C1 segment of cervical spinal cord (tissue), 14 donors: ENCODE results near the gene LRBA.
"Not testable (repeated sequence)": the region's sequence is repeated elsewhere in the genome, so short reads cannot be mapped to it uniquely, and the experiment has no call there.

ENCODE experiments used
- DNase-seq, 14 donors: peaks; one replicate each; lab custom pipeline; 2025; lab: John Stamatoyannopoulos, UW

Gene LRBA

DNA sequence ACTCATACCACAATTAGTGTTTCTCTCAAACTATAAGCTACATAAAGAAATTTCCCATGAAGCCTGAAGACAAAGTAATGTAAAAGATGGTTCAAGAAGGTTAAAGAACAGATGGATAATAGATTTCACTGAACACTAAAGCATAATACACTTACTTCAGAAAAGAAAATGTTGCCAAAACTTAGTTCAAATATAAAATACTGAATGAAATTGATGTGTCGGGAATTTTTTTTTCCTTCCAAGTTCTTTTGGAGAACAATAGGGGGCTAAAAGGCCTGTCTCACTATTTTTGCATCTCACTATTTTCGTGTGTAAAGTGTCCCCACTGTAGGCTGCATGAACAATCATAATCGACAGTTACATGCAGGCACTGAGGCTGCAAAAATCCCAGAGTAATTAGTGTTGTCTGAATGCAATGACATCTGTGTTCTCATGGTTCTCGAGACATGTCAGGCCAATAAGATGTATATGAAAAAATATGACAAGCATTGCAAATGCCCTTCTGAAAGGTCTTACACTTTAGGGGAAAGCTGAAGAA, 445.0 kb downstream of the LRBA start:
- no peak for DNase-seq

- no peak for DNase-seq
Measured at GRCh38 chr4:150569384-150569987, 445.6 kb downstream of the LRBA start.

- no peak for DNase-seq
Measured at GRCh38 chr4:150567070-150567469, 448.0 kb downstream of the LRBA start.

DNA sequence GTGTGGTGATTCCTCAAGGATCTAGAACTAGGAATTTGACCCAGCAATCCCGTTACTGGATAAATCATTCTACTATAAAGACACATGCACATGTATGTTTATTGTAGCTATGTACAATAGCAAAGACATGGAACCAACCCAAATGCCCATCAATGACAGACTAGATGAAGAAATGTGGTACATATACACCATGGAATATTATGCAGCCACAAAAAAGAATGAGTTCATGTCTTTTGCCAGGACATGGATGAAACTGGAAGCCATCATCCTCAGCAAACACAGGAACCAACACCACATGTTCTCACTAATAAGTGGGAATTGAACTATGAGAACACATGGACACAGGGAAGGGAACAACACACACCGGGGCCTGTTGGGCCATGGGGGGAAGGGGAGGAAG, 450.1 kb downstream of the LRBA start:
- DNase-seq, result not testable (repeated sequence)

DNA sequence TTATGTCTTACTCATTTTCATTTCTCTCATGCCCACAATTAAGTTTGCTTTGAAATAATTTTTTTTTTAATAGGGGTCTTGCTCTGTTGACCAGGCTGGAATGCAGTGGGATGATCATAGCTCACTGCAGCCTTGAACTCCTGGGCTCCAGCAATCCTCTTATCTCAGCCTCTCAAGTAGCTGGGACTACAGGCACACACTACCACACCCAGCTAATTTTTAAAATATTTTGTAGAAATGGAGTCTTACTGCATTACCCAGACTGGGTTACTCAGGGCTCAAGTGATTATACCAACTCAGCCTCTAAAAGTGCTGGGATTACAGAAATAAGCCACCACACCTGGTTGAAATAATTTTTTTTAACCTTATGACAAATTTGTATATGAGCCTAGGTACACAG, 452.3 kb downstream of the LRBA start:
- DNase-seq, result no peak

DNA sequence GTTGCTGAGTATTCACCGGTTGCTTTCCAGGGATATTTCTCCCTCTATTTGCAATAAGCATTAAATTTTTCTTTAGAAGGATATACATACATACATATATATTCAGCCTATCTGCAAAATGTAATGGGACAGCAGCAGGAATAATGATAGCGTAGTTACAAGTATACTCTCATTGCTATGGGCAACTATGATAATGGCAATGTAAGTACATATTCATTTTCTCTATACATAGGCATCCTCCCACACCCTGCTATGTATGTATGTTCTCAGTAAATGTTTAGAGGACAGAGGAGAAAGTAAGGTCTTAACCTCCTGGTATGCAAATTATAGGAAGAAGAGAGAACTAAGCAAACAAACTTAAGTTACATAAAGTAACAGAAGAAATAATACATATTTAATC, 452.8 kb downstream of the LRBA start:
- no peak for DNase-seq

GRCh38 chr4:150561143-150561737, 453.8 kb downstream of the LRBA start:
- no peak for DNase-seq

DNA sequence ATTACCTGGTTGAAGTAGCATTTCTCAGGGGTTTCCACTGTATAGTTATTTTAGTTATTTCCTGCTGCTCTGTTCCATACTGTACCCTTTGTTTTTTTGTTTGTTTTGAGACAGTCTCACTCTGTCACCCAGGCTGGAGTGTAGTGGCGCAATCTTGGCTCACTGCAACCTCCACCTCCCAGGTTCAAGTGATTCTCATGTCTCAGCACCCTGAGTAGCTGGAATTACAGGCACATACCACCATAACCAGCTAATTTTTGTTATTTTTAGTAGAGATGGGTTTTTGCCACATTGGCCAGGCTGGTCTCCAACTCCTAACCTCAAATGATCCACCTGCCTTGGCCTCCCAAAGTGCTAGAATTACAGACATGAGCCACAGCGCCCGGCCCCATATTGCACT, 457.3 kb downstream of the LRBA start:
- DNase-seq, result not testable (repeated sequence)

DNA sequence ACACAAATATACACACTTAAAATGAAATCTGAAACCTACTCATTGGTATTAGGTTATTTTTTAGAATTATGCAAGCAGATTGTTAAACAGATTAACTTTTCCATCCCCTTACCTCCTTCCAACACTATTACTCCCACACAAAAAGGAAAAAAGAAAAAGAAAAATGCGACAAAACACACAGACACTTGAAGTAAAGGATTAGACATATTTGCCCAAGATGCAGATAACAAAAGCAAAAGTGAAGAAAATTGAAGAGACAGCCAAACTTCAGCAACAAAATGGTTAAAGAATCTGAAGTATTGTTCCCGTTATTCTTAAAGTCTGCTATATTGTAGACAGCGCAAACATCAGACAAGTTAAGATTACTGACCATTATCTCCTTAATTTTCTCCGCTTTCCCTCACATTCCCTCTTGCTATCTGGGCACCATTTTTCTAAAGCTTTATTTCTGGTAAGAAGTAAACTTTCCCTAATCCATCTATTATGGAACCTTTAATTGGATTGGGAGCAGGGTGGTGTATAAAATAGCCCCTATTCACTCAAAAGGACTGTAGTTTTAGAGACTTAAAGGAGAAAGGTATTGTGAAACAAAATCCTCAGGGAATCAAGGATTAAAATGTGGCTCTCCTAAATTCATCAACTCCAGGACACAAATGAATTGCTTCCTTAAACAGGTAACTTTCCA, 467.8 kb downstream of the LRBA start:
- DNase-seq, result no peak

DNA sequence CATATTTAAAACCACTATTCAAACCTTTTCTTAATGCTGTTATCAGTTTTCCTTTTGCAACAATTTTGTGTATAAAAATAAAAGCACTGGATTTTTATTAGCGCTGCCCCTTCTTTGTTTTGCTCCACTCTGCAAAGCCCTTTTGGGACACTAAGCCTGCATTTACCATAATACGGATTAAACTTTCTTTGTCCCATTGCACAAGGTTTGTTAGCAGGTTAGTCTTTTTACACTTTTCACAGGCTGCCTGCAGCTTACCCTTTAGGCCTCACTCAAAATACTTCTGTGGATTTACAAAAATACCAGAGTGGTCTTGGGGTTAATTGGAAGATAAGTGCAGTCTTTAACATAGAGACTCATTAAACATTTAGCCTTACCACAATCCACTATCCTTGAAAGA, 468.8 kb downstream of the LRBA start:
- DNase-seq, result no peak

DNA sequence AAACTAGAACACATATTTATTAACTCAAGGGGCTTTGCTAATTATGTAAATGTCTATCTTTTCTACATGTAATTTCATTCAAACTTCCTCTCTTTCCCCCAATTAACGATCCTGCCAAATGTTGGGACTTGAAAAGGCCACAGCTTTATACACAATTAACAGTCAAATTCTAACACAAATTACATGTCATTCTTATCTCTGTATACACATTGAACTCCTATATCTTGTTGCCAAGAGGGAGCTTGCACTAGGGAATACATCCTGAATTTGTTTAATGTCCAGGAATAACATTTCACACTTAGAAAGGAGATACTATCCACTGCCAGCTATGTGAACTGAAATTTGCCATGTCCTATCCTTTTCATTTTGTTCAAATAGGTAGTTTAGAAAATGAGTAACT, 472.0 kb downstream of the LRBA start:
- no peak for DNase-seq

GRCh38 chr4:150541681-150542080, 473.4 kb downstream of the LRBA start:
- no peak for DNase-seq

GRCh38 chr4:150540959-150541360, 474.1 kb downstream of the LRBA start:
- no peak for DNase-seq

DNA sequence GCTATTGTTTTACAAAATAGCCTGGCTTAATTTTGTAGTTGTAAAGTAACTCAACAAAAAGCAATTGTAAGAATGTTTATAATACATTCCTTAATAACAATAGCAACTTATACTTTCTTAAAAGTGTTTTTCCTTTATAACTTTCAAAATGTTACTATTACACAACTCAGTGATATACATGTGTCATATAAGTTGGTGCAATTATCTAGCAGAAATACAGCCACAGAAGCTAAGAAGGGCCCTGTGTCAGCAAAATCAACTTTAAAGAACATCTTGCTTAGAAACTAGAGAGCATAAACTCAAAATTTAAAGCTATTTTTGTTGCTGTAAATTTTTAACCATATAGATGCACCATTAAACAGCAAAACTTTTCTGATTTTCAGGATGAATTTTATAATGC, 474.5 kb downstream of the LRBA start:
- DNase-seq, result no peak

DNA sequence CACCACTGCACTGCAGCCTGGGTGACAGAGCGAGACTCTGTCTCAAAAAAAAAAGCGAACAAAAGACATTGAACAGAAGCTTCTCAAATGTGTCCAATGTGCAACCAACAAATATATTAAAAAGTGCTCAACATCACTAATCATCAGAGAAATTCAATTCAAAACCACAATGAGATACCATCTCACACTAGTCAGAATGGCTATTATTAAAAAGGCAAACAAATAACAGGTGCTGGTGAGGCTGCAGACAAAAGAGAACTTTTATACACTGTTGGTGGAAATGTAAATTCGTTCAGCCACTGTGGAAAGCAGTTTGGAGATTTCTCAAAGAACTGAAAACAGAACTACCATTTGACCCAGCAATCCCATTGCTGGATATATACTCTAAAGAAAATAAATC, 477.2 kb downstream of the LRBA start:
- not testable (repeated sequence) for DNase-seq

DNA sequence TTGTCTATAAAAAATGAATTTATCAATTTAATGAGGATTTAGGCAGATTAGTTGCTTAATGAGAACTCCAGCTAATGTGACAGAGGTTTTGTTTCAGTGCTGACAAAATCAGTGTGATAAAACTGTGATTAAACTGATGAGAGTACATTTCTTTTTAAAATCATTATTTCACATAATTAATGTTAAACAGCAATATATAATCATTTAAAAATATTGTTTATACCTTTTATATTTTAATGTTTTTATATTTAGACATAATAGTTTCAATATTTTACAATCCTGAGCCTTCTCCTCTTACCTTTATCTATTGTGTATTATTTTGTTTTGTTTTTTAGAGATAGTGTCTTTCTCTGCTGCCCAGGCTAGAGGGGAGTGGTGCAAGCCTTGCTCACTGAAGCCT, 480.3 kb downstream of the LRBA start:
- DNase-seq, result no peak

GRCh38 chr4:150533673-150534072, 481.4 kb downstream of the LRBA start:
- DNase-seq, result no peak

DNA sequence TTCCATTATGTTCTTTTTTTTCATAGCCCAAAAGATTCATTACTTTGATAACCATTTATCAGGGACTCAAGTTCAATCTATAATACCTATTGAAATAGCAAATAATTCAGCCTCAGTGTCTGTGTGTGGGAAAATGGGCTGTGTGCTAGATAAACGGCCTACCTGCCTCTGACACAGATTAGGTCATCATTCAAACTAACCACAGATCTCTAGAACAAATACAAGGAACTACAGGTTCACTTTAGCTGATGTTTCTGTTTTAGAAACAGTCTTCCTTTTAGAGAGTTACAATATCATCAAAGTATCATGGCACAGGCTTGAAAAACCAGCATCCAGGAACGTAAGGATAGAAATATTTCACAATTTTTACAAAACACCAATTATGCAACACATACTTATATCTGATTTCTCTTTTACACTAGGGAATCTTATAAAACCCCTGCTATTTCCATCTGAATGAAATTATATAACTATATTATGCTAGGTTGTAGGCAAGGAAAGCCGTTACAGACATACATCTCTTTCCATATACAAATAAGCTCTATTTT, 489.7 kb downstream of the LRBA start:
- no peak for DNase-seq

DNA sequence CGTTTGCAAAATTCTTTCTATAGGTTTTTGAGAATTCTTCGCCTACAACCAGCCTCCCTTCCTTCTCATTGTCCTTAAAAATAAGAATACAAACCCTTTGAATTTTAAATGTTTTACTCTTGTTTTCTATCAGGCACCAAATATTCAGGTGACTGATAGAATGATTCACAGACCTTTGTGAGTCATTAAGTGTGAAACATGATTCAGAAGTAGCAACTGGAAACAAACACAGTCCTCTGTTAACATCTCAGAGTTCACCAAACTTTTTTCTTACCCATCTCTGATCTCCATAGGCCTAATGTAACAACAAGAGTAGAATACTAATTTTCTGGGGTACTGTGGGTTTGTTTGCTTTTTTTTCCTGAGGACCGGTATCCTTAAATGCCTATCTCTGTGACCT, 496.5 kb downstream of the LRBA start:
- no peak for DNase-seq

DNA sequence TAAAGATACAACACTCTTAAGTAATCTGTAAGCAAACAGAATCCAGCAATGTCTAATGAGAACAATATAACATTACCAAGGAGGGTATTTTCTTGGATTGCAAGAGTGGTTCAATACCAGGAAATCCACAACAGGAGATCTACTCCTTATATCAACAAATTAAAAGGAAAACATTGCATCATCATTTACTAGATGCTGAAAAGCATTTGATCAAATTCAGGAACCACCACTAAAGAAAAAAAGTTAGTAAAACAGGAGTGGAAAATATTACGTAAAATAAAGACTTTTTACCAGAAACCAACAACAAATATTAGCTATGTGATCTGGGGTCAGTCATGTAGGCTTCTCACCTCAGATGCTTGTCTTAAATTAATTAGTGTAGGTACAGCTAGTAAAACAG, 499.9 kb downstream of the LRBA start:
- no peak for DNase-seq

- DNase-seq, result no peak
Measured at GRCh38 chr4:150514709-150515108, 500.4 kb downstream of the LRBA start.

DNA sequence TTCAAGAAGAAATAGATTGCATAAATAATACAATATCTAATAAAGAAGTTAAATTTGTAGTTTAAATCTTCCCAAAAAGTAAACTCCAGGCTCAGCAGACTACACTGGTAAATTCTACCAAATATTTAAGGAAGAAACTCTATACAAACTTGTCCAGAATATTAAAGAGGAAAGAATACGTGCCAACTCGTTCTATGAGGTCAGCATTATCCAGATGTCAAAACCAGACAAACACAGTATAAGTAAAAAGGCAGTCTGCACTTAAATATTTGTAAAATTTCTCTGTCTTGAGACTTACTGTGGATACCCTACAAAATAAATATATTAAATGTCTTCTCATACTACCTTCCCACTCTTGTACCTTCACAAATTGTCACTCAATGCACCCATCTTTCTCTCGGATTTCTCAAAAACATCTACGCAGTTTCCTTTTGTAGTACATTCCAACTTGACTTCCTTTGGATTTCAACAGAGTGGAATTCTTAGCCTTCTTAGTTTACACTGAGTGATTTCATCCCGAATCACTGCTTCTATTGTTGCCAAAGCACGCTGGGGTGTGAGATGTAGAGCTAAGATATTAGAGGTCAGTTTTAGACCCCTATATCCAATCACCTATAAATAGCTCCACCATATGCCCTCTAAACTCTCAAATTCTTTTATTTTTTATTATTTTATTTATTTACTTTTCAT, 504.8 kb downstream of the LRBA start:
- DNase-seq, result no peak
